Measurements from ENCODE around the gene RAB13. TPM values are rescaled to one million over a fixed set of nuclear protein-coding genes. Genes with fewer than 3 reads are reported as not detected.

RAB13 gene
- total RNA-seq, 1 experiment from 2014 or later = 122 TPM

GRCh38 chr1:153968000-153968363 lies 18.2 kb downstream of the RAB13 start:
- H2AFZ ChIP-seq (ENCODE audit: low read length) = no peak overlapping the region

More at GRCh38 chr1:153968000-153968363, 18.2 kb downstream of the RAB13 start:
- Histone ChIP-seq H2BK120ac (ENCODE audit: low read depth, low read length, poor library complexity, severe bottlenecking) (no peak overlapping the region), H3T11ph (ENCODE audit: low read length) (no peak overlapping the region), H3K14ac (ENCODE audit: insufficient read depth, low read length) (peak overlapping the region; percentile 77; the same call in 1 of the 2 replicates), H3K56ac (ENCODE audit: insufficient read length, low read depth, low read length) (no peak overlapping the region), H3K79me1 (ENCODE audit: insufficient read depth, low read depth, low read length, poor library complexity, severe bottlenecking) (peaks cover under 1% of the 10 kb centered on the region), H2AK5ac (ENCODE audit: insufficient read length, low read length) (no peak overlapping the region), H4K20me1 (ENCODE audit: control insufficient read depth, insufficient read depth, insufficient read length) (no peaks in the 10 kb centered on the region), H3K27me3 (ENCODE audit: insufficient read depth, low read length) (no peaks in the 10 kb centered on the region), H3K4ac (ENCODE audit: low read depth, low read length) (no peak overlapping the region), H4K91ac (ENCODE audit: insufficient read length, low read depth, low read length) (no peak overlapping the region), H2BK15ac (ENCODE audit: low read depth, low read length) (no peak overlapping the region), H4K5ac (ENCODE audit: insufficient read length, low read depth, low read length) (peak overlapping the region; percentile 0), H3K4me1 (ENCODE audit: insufficient read depth, low read length) (no peaks in the 10 kb centered on the region), H2BK20ac (ENCODE audit: low read depth, low read length, poor library complexity, severe bottlenecking) (no peak overlapping the region), H3K4me2 (ENCODE audit: insufficient read depth, insufficient read length, low read length) (peak overlapping the region; percentile 81), H3K79me2 (ENCODE audit: insufficient read depth, low read length) (peaks cover under 1% of the 10 kb centered on the region; the same call in 1 of the 2 replicates), H4K8ac (replicated peaks; ENCODE audit: insufficient read length, low read depth, low read length) (no peak overlapping the region), H2BK5ac (ENCODE audit: insufficient read length, low read length) (no peak overlapping the region), H3K18ac (ENCODE audit: insufficient read length, low read depth, low read length) (peak overlapping the region; percentile 31), H3K9me3 (ENCODE audit: control insufficient read depth, low read depth, low read length) (no peaks in the 10 kb centered on the region), H3K9ac (ENCODE audit: extremely low read depth, insufficient read length, low read length) (peak overlapping the region; percentile 77), H3K23ac (ENCODE audit: insufficient read length, low read depth, low read length) (no peak overlapping the region), H3K23me2 (ENCODE audit: insufficient read length, low read depth, low read length, poor library complexity, severe bottlenecking) (peaks cover 14% of the 10 kb centered on the region), H3K27ac (ENCODE audit: insufficient read length, low read depth, low read length) (peak overlapping the region; percentile 50), H2BK12ac (ENCODE audit: insufficient read length, low read depth, low read length) (no peak overlapping the region)
- Mint-ChIP-seq H3K4me1 (peaks cover 31 to 39% of the 10 kb centered on the region in 2 experiments), H3K4me3 (peak overlapping the region; percentile 87 to 96), H3K36me3 (ENCODE audit: insufficient read depth in 1 of 3, low read depth in 3 of 3) (peaks cover 9 to 21% (median 17%) of the 10 kb centered on the region in 3 experiments; a peak in 6 of 7 replicates), H3K9me3 (peaks cover 0 to 4% of the 10 kb centered on the region in 2 experiments; a peak in 2 of 5 replicates), H3K27ac (peak overlapping the region; percentile 99 to 100 (median 99)), H3K27me3 (ENCODE audit: low read depth) (no peaks in the 10 kb centered on the region)
- peak; percentile 61 for DNase-seq
- no CpG with 5 or more reads among the region's 8 CpGs for WGBS (ENCODE audit: extremely low coverage, insufficient read length, low lambda C conversion rate)
- no peak for TF ChIP-seq CTCF (conservative IDR thresholded peaks at IDR 0.05)

All from H9 (cell line).